NCI-H82 treated with DMSO at 0.1 percent for 48 hours (cell line): ENCODE data around the gene ZNF688.

Source experiments
- DNase-seq: peaks from one replicate; lab custom pipeline; 2025; ENCODE audit not compliant: unreplicated experiment; lab: John Stamatoyannopoulos, UW

ZNF688 gene

DNA sequence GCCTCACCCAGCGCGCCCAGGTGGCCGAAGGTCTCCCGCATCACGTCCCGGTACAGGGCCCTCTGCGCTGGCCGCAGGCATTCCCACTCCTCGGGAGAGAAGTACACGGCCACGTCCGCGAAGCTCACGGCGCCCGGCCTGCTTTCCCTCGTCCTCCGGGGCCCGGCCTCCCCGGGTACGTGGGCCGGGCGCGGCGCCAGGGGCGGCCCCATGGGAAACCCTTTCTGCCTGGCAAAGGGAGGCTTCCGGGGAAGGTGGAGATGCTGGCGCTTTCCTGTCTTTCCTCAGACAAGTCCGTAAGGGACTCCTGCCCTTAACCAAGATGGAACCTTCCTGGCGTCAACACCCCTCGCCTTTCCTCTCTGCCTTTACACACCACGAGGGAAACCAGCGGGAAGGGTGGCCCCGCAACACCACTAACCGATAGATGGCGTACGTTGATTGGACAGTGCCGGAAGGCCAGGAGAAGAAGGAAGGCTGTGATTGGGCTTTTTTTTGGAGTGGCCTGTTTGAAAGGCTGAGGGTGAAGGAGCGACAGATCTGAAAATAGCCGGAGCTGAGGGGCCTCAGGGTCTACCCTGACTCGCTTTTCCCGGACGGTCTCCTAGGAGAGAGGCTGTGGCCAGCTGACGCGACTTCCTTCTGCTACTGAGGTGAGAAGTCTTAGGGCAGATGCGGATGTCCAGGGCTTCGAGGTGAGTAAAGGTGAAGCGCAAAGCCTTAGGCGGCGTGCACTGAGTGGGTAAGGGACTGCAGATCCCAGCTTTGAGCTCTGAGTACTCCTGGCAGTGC is 14.1 kb upstream of the ZNF688 start, which contains the start of gene ZNF785:
ZNF785 (minus strand) TSS at position 298 of the 792 bp plus-strand sequence; CDS start at position 212, 86 bp downstream.
- DNase-seq = peak; percentile 95

DNA sequence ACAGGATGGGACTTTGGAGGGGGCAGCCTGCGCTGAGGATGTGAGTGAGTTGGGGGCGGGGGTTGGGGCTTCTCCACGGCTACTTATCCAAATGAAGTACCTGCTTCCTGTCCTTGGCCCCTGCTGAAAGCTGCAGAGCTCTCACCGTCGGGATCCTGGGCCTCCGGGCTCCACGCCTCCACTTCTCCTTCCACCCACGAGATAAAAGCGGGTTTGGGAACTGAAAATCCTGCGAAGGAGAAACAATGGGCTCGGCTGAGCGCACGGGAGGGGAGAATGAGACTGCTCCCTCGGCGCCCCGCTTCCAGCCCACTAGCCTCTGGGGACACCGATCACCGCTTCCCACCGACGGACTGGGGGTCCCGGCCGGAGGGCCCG is 13.5 kb upstream of the ZNF688 start:
- DNase-seq = no peak

DNA sequence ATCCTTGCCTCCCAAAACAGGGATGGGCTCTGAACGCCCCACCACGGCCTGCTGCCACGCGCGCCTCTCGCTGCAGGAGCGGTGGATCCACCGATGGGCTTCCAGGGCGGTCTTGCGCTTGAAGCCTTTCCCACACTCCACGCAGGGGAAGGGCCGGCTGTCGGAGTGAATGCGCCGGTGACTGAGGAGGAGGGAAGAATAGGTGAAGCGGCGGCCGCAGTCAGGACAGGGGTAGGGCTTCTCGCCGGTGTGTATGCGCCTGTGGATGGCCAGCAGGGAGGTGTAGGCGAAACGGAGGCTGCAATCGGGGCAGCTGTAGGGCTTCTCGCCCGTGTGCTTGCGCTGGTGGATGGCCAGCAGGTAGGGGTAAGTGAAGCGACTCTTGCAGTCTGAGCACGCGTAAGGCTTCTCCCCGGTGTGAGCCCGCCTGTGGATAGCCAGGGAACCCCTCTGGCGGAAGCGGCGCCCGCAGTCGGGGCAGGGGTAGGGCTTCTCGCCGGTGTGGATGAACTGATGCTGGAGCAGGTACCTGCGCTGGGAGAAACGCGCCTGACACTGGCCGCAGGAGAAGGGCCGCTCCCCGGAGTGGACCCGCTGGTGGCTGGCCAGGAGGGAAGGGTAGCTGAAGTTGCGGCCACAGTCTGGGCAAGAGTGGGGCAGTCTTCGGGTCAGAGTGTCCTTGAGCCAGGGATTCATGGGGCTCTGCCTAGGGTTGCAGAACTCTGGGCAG is 11.3 kb upstream of the ZNF688 start:
- no peak for DNase-seq

DNA sequence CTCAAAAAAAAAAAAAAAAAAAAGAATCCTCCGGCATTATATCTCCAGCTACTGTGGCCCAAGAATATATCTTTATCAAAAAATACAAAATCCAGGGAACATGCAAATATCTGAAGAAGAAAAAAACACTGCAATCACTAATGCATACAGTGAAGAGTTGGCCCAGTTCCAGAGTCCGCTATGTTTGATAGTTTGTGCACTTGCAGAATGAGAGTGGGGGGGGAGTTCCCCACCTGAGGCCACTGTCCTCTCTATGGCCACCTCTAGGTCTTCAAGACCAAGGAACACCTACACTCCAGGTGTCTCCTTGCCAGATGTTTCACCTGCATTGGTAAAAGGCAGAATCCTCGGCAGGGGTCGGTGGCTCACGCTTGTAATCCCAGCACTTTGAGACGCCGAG is 9.9 kb upstream of the ZNF688 start:
- DNase-seq = no peak

DNA sequence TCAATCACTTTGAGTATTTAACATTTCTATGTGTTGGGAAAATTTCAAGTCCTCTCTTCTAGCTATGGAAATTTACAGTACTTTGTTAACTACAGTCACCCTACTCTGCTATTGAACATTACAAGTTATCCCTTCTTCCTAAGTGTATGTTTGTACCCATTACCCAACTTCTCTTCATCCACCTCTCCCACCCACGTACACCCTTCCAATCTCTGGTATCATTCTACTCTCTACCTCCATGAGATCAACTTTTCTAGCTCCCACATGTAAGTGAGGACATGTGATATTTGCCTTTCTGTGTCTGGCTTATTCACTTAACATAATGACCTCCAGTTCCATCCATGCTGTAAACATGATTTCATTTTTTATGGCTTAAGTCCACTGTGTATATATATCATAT is 3.2 kb upstream of the ZNF688 start:
- DNase-seq = no peak

DNA sequence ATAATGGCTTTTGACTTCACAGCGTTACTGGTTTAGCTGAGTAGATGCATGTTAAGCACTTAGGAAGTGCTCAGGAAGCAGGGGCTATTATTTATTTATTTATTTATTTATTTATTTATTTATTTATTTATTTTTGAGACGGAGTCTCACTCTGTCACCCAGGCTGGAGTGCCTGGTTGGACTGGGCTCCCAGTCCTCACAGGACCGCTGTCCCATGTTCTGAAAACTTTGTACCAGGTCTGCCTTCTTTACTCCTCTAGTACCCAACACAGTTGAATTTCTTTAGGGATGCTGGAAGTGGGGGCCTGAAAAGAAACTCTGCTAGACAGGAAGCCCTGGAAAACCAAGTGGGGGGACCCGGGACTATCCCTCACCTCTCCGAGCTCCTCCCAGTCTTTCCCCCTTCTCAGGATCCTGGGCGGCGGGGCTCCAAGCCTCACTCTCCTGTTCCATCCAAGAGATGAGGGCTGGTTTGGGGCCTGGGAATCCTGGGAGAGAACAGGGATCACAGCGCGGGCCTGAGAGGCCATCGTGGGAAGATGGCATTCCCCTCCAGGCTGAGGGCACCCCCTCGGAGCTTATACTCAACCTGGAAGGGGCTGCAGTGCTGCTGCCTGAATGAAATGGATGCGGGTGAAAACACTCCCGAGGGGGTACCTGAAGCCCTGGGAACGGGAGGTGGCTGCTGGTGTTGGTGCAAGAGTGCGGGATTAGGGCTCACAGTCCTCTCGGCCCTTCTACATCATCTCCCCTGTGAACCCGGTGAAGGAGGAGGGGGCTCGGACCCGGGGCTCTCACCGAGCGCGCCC is 674 bp downstream of the ZNF688 start:
- no peak for DNase-seq

DNA sequence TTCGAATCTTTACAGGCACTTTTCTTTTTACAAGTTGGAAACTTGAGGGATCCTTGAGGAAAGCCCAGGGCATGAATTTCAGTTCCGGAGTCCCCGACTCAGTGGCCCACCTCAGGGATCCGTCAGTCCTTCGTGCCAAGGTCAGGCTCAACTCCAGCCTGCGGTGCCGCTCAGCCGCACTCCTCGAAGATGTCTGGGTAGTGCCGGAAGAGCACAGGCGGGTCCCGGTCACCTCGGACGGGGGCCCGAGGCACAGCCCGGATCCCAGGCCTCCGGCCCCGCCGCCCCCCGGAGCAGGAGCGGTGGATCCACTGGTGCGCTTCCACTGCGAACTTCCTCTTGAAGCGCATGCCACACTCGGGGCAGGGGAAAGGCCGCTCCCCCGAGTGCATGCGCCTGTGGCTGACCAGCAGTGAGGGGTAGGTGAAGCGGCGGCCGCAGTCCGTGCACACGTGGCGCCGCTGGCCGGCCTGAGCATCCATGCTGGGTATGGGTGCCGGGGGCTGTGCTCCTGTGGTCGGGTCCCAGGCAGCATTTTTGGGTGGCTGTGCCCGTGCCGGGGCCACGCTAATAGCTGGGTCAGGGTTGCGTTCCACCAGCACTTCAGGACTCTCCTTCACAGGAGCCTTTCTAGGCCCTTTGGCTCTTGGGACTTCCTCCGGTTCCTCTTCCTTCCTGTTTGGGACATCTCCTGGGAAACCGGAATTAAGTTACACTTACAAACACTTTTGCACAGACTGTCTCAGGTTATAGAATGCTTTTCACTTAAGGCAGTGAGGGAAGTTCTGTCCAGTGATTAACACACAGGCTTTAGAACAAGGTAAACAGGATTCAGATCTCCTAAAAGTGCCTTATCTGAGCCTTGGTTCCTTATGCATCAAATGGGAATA is 1.5 kb downstream of the ZNF688 start:
- no peak for DNase-seq

DNA sequence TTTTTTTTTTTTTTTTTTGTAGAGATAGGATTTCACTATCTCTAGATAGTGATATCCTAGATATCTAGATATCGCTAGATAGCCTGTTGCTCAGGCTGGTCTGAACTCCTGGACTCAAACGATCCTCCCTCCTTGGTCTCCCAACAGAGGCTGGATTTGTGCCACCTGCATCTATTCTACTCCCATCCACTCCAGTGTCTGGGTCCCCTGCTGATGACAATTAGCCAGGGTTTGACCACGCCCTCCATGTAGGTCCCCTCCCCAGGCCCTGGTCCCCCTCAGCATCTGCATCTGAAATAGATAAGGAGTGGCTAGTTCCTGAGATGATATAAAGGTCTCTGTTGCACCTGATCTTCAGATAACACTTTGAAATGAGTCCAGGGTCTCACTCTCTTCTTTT is 2.2 kb downstream of the ZNF688 start:
- DNase-seq = no peak

DNA sequence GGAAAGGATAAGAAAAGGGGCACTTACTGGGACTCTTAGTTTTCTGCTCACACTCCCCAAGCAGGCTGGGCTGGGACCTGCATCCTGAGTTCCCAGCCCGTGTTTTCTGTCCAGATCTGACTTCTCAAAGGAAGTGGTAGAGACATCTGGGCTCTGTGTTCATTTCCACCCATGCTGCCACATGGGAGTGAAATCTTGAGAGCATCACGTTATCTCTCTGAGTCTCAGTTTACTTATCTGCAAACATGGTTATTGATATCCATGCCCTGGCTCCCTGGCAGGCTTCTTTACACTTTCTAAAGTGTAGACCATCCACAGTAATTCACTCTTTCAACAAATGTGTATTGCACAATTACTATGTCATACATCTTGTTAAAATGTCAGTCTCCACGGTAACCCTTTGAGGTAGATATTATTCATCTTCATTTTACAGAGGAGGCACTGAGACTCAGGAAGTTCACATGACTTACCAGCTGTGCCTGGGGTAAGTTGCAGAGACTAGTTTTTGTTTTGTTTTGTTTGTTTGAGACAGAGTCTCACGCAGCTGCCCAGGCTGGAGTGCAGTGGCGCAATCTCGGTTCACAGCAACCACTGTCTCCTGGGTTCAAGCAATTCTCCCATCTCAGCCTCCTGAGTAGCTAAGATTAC is 3.4 kb downstream of the ZNF688 start:
- DNase-seq = no peak

DNA sequence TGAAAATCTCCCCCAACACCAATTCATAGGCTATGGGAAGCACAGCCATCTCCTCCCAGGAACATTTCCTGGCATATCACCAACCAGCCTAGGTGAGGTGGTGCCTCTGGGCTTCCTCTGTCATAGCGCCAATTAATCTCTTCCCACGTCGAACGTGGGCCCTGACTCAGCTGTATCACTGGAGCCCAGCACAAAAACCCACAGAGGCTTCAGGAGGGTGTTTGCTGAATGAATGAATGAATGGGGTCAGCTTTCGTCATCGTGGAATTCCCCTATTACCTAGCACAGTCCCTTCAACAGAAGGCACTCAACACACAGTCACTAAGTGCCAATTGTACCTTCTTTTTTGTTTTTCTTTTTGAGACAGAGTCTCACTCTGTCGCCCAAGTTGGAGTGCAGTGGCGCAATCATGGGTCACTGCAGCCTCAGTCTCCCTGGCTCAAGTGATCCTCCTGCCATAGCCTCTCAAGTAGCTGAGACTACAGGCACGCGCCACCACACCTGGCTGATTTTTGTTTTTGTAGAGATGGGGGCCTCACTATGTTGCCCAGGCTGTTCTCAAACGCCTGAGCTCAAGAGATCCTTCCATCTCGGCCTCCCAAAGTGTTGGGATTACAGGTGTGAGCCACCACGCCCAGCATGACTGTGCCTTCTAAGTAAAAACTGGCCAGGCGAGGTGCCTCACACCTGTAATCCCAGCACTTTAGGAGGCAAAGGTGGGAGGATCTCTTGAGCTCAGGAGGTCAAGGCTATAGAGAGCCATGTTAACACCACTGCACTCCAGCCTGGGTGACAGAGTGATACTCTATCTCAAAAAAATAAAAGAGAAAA is 4.1 kb downstream of the ZNF688 start:
- no peak for DNase-seq

DNA sequence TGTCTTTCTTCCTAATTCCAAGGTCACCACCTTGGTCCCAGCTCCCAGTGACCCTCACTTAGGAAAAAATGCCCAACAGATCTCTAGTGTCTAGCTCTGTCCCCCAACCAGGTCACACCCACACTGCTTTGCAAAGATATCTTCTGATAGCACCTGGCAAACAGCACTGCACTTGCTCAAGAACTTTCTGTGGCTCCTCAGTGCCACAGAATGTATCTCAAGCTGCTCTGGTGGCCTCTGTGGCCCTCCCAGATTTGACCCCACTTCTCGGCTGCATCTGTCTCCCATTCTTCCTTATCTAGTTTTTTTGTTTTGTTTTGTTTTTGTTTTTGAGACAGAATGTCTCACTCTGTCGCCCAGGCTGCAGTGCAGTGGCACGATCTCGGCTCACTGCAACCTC is 5.0 kb downstream of the ZNF688 start:
- no peak for DNase-seq

DNA sequence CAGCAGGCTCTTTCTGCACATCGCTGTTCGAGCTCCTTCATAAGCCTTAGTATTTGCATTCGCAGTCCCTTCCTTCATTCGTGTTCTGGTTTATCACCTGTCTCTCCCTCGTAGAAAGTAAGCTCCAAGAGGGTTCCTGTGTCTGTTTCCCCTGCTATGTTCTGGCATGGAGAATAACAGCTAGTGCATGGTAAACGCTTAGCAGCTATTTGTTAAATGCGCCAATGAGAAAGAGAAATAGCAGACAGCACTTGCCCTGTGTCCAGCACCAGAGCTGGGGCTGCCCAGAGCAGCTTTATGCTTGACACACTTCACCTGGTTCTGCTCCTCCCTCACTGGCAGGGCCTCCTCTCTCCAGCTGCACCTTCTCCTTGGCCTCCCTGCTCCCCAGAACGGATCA is 5.5 kb downstream of the ZNF688 start:
- DNase-seq = no peak

DNA sequence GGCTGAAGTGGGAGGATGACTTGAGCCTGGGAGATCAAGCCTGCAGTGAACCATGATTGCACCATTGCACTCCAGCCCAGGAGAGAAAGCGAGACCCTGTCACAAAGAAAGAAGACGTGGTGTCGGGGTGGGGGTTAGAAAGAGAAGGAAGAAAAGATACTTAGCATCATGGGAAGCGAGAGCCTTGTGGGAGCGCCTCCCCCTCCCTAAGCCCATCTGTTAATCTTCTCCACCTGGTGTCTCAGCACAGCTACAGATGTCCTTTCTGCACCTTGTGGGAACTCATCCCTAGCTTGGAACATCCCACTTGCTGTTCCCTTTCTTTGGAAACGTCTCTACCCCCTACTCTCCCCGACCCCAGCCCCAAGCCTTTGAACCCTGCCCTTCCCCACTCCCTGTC is 6.0 kb downstream of the ZNF688 start:
- DNase-seq = peak; percentile 66

DNA sequence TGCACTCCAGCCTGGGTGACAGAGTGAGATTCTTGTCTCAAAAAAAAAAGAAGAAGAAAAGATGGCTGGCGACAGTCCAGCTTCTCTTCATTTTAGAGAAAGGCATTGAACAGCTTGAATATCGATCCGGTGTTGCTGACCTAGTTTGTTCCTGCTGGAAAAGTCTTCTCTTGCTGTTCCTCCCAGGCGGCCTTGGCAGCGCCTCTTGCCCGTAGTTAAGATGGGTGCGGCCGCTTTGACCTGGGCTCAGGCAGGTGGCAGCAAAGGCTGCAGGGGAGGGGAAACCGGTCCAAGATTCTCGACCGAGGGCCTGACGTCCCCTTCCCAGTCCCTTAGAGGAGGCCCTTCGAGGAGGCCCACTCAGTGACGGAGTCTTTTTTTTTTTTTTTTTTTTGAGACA is 9.5 kb downstream of the ZNF688 start:
- DNase-seq = no peak

DNA sequence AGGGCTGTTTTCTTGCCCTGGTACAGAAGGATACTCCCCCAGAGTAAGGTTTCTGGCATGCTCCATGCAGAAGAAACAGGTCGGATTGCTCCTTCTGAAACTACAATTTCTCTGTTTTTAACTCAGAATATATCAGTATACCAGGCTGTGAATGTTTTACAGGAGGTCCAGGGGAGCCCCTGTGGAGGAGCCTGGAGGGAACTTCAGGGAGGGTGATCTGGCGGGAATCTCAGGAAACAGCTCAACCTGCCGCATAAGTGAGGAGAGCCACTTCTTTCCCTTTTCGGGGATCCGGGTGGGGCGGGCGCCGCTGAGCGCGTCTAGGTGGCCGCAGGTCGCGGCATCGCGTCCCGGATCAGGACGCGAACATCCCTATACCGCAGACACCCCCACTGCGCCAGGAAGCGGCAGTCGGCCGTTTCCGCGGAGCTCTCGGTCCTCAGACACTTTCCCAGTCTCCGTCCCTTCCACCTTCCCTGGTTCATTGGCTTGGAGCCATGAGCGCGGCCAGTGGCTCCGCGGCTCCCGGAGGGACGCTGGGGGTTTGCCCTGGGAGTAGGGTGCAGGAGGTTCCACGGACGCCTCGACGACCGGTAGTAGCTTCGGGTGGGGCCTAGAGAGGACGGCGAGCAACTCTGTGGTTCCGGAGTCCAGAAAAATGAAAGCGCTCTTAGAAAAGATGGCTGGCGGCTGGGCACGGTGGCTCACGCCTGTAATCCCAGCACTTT is 10.3 kb downstream of the ZNF688 start:
- DNase-seq = no peak

DNA sequence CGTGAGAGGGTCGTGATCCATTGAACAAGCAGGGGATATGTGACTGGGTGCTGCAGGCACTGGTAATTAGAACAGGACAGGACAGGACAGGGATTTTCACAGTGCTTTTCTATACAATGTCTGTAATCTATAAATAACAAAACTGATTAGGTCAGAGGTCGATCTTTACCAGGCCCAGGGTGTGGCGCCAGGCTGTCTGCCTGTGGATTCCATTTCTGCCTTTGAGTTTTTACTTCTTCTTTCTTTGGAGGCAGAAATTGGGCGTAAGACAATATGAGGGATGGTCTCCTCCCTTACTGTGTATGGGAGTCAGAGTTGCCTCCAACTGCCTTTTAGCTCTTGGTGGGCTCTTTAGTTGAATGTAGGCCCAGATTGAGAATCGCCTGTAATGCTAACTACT is 11.8 kb downstream of the ZNF688 start:
- DNase-seq = no peak

DNA sequence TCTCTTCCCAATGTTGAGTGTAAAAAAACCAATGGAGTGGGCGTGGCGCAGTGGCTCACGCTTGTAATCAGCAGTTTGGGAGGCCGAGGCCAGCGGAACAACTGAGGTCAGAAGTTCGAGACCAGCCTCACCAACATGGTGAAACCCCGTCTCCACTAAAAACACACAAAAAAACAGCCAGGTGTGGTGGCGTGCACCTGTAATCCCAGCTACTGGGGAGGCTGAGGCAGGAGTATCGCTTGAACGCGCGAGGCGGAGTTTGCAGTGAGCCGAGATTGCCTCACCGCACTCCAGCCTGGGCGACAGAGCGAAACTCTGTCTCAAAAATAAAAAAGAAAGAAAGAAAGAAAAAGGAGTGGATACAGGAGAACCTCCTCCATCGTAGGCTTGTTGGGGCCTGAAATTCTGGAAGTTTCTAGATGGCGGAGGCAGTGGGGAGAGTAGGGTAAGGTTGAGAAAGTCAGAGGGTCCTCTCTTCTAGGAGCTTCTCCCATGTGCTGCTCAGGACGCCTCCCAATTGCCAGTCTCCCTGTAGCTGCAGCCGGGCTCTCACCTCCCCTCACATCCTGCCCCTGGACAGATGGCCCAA is 12.6 kb downstream of the ZNF688 start:
- no peak for DNase-seq
